Measurements from ENCODE around the gene KCNQ1.

Gene KCNQ1

GRCh38 chr11:2762451-2762850, 317.6 kb downstream of the KCNQ1 start:
- Mint-ChIP-seq H3K4me3 (no peak overlapping the region), H3K27ac (no peak overlapping the region), H3K9me3 (no peaks in the 10 kb centered on the region), H3K4me1 (no peaks in the 10 kb centered on the region), H3K36me3 (no peaks in the 10 kb centered on the region)
- ATAC-seq (no peak), DNase-seq (ENCODE audit: low spot score in 2 of 2) (no peak)

GRCh38 chr11:2763984-2764383, 319.2 kb downstream of the KCNQ1 start:
- ATAC-seq (no peak), DNase-seq (ENCODE audit: low spot score in 2 of 2) (no peak)
- Mint-ChIP-seq H3K4me1 (no peaks in the 10 kb centered on the region), H3K36me3 (no peaks in the 10 kb centered on the region), H3K27ac (no peak overlapping the region), H3K4me3 (no peak overlapping the region), H3K9me3 (no peaks in the 10 kb centered on the region)

GRCh38 chr11:2765491-2765890, 320.7 kb downstream of the KCNQ1 start:
- no peak for DNase-seq (ENCODE audit: low spot score in 2 of 2)
- Mint-ChIP-seq H3K4me1 (peaks cover 2% of the 10 kb centered on the region), H3K36me3 (no peaks in the 10 kb centered on the region), H3K4me3 (no peak overlapping the region), H3K27ac (no peak overlapping the region), H3K9me3 (no peaks in the 10 kb centered on the region)
- ATAC-seq: no peak

GRCh38 chr11:2766166-2766565, 321.4 kb downstream of the KCNQ1 start:
- DNase-seq (ENCODE audit: low spot score in 2 of 2) (no peak), ATAC-seq (no peak)
- Mint-ChIP-seq H3K9me3 (no peaks in the 10 kb centered on the region), H3K36me3 (no peaks in the 10 kb centered on the region), H3K4me3 (no peak overlapping the region), H3K4me1 (peaks cover 5% of the 10 kb centered on the region), H3K27ac (no peak overlapping the region)

- DNase-seq (ENCODE audit: low spot score in 2 of 2) (no peak), ATAC-seq (no peak)
- no peaks in the 10 kb centered on the region for H3K36me3 Mint-ChIP-seq
- no peak overlapping the region for H3K4me3 Mint-ChIP-seq
- peaks cover 5% of the 10 kb centered on the region for H3K4me1 Mint-ChIP-seq
- H3K9me3 Mint-ChIP-seq: no peaks in the 10 kb centered on the region
- no peak overlapping the region for H3K27ac Mint-ChIP-seq
These were observed 322.3 kb downstream of the KCNQ1 start for GRCh38 chr11:2767071-2767470.

- ATAC-seq (no peak), DNase-seq (ENCODE audit: low spot score in 2 of 2) (no peak)
- Mint-ChIP-seq H3K4me3 (no peak overlapping the region), H3K27ac (peak overlapping the region; percentile 65), H3K4me1 (peaks cover 12% of the 10 kb centered on the region), H3K36me3 (no peaks in the 10 kb centered on the region), H3K9me3 (no peaks in the 10 kb centered on the region)
These were observed 323.0 kb downstream of the KCNQ1 start for GRCh38 chr11:2767801-2768200.

- Mint-ChIP-seq H3K36me3 (no peaks in the 10 kb centered on the region), H3K4me1 (peaks cover 17% of the 10 kb centered on the region), H3K4me3 (no peak overlapping the region), H3K9me3 (no peaks in the 10 kb centered on the region), H3K27ac (peak overlapping the region; percentile 65)
- DNase-seq (ENCODE audit: low spot score in 2 of 2) (no peak), ATAC-seq (peak; percentile 68)
These were observed 323.9 kb downstream of the KCNQ1 start for GRCh38 chr11:2768471-2769408.

GRCh38 chr11:2769409-2770095, 324.7 kb downstream of the KCNQ1 start:
- H3K36me3 Mint-ChIP-seq: no peaks in the 10 kb centered on the region
- DNase-seq (ENCODE audit: low spot score in 2 of 2): no peak
- no peak overlapping the region for H3K4me3 Mint-ChIP-seq
- ATAC-seq: no peak
- no peaks in the 10 kb centered on the region for H3K9me3 Mint-ChIP-seq
- peaks cover 17% of the 10 kb centered on the region for H3K4me1 Mint-ChIP-seq
- no peak overlapping the region for H3K27ac Mint-ChIP-seq

GRCh38 chr11:2770096-2770751, 325.4 kb downstream of the KCNQ1 start:
- Mint-ChIP-seq H3K4me1 (peaks cover 24% of the 10 kb centered on the region), H3K4me3 (no peak overlapping the region)
- peak in 1 of 2 donors; percentile 44 for DNase-seq (ENCODE audit: low spot score in 2 of 2)

GRCh38 chr11:2770761-2771301, 326.0 kb downstream of the KCNQ1 start:
- Mint-ChIP-seq H3K36me3 (no peaks in the 10 kb centered on the region), H3K4me3 (no peak overlapping the region), H3K4me1 (peaks cover 26% of the 10 kb centered on the region), H3K9me3 (no peaks in the 10 kb centered on the region), H3K27ac (no peak overlapping the region)
- ATAC-seq (no peak), DNase-seq (ENCODE audit: low spot score in 2 of 2) (peak in 1 of 2 donors; percentile 42)

More at GRCh38 chr11:2770096-2770751, 325.4 kb downstream of the KCNQ1 start:
- Mint-ChIP-seq H3K27ac (no peak overlapping the region), H3K36me3 (no peaks in the 10 kb centered on the region), H3K9me3 (no peaks in the 10 kb centered on the region)
- ATAC-seq: no peak

GRCh38 chr11:2771758-2772466, 327.1 kb downstream of the KCNQ1 start:
- Mint-ChIP-seq H3K9me3 (no peaks in the 10 kb centered on the region), H3K4me3 (no peak overlapping the region), H3K27ac (no peak overlapping the region), H3K36me3 (no peaks in the 10 kb centered on the region), H3K4me1 (peaks cover 26% of the 10 kb centered on the region)
- ATAC-seq: no peak
- DNase-seq (ENCODE audit: low spot score in 2 of 2): peak in 1 of 2 donors; percentile 38

- DNase-seq (ENCODE audit: low spot score in 2 of 2): no peak
- H3K36me3 Mint-ChIP-seq: no peaks in the 10 kb centered on the region
- peak; percentile 87 for ATAC-seq
- H3K27ac Mint-ChIP-seq: no peak overlapping the region
- H3K9me3 Mint-ChIP-seq: no peaks in the 10 kb centered on the region
- H3K4me3 Mint-ChIP-seq: no peak overlapping the region
- peaks cover 26% of the 10 kb centered on the region for H3K4me1 Mint-ChIP-seq
These were observed 327.8 kb downstream of the KCNQ1 start for GRCh38 chr11:2772544-2773031.

- no peaks in the 10 kb centered on the region for H3K36me3 Mint-ChIP-seq
- no peaks in the 10 kb centered on the region for H3K9me3 Mint-ChIP-seq
These were observed 329.6 kb downstream of the KCNQ1 start for GRCh38 chr11:2774173-2775082.

More at GRCh38 chr11:2774173-2775082, 329.6 kb downstream of the KCNQ1 start:
- Mint-ChIP-seq H3K4me3 (no peak overlapping the region), H3K4me1 (peaks cover 26% of the 10 kb centered on the region), H3K27ac (no peak overlapping the region)
- DNase-seq (ENCODE audit: low spot score in 2 of 2) (no peak), ATAC-seq (no peak)
